NCI-H446 treated with DMSO at 0.1 percent for 48 hours (cell line): ENCODE data around the gene CUL4A.
"Not testable (repeated sequence)": the region's sequence is repeated elsewhere in the genome, so short reads cannot be mapped to it uniquely, and the experiment has no call there.

ENCODE experiments used
- DNase-seq: peaks from one replicate; lab custom pipeline; 2025; lab: John Stamatoyannopoulos, UW

CUL4A gene

DNA sequence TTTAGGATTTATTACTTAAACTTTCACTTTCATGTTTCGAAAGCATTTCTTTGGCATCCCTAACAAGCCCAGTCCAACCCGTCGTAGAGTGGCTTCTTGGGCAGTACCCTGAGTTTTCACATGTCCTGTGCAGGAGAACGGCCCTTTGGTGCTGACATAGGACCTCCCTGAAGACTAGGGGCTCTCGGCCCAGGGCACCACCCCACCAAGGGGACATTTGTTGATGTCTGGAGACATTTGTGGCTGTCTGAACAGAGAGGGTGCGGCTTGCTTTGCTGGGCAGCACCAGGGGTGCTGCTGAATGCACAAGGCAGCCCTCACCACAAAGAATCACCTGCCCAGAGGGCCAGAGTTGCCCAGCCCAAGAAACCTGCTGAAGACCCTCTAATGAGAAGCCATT lies 30.6 kb downstream of the CUL4A start:
- DNase-seq = no peak

- DNase-seq = not testable (repeated sequence)
These were observed 32.2 kb downstream of the CUL4A start for GRCh38 chr13:113241623-113242022.

DNA sequence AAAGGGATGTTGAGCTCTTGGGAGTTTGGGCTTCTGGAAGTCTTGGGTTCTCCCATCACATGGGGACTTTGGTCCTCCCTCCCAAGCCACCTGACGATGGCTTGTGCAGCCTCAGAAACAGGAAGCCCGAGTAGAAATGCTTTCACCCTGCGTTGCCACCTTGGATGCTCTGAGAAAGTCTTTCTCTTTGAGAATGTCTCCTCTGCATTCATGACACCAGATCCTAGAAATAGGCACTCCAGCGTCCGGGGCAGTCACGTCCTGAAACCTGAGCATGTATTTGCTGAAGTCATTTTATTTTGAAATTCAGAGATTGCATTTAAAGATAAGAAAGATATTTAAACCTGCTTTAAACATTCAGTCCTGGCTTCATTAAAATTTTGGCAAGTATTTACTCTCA lies 34.4 kb downstream of the CUL4A start:
- DNase-seq = no peak

DNA sequence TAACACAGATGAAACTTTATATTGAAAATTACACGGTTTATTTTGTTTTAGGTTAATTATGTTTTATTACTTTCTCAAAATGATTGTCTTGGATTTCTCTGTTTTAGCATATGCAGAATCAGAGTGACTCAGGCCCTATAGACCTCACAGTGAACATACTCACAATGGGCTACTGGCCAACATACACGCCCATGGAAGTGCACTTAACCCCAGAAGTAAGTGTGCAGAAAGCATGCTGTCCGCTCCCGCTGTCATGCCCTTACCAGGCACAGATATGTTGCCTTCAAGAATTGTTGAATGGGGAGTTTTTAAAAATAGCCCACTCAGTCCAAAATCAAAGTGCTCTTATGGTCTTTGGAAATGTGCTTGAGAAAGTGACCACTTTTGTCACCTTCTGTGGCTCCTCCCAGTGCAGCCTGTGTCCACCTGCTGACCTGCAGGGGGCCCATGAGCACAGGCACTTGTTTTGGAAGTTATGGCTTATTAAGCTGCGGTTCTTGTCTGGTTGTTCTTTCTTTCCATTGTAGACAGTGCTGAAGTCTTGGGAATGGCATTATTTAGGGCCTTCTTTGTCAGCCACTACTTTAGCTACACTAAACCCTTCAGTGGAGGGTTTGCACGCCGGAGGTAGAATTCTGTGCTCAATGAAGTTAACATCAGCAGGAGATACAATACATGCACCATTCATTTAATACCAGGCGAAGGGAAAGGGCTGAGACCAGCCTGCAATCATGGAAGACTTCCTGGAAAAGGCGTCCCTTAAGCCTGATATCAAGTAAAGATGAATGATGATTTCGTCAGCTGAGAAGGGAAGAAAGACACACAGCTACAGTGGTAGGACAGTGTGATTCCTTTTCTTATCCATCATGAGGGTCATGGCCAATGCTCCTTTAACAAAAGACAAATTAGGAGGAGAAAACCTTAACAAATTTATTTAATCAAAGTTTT lies 36.7 kb downstream of the CUL4A start:
- no peak for DNase-seq

DNA sequence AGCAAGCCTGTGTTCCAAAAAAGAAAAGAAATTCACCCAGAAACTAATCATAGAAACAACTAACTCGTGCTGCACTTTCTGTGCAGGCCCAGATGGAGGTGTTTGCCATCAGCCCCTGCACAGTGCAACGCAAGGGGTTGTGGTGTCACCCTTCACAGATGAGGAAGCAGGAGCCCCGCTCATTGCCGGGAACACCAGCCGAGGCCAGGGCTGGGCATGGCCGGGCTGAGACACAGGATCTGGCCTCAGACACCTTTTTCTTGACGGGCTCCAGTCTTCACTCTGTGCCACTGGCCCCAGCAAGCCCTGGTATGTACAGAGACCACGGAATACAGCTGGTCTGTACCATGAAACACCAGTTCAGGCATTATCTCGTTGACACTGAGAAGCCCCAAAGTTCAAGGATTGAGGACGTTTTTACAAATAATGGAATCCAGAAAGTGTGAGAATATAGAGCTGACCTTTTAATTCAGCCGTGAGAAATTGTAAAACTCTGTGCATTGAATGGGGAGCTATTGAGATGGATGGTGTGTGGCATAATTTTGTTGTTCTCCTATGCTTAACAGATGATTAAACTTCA lies 43.2 kb downstream of the CUL4A start:
- no peak for DNase-seq

DNA sequence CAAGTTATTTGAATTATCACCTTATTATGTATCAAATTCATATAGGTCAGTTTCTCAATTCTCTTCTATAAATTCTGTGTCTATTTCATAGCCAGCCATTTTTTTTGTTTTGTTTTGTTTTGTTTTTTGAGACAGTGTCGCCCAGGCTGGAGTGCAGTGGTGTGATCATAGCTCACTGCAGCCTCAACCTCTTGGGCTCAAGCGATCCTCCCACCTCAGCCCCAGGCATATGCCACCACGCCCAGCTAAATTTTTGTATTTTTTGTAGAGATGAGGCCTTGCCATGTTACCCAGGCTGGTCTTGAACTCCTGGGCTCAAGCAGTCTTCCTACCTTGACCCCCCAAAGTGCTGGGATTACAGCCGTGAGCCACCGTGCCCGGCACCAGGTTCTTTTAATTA lies 48.5 kb downstream of the CUL4A start:
- not testable (repeated sequence) for DNase-seq

GRCh38 chr13:113258321-113259054 lies 49.1 kb downstream of the CUL4A start:
- no peak for DNase-seq

DNA sequence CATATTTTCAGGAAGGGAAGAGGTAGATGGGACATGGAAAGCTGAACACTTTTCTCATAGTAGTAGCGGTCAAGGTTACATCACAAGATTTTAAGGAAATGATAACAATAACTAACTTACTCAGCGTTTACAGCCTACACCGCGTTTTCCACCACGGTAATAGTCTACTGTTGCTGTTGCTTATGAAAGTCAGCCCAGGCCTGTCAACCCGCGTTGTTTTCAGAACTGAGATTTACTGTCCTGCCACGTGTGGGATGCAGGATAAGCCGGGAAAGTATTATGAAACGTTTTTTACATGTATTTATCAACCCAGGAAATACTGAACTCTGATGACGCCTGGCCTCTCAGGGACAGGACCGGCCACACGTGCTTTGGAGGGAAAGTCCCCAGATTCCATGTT lies 51.6 kb downstream of the CUL4A start:
- no peak for DNase-seq

DNA sequence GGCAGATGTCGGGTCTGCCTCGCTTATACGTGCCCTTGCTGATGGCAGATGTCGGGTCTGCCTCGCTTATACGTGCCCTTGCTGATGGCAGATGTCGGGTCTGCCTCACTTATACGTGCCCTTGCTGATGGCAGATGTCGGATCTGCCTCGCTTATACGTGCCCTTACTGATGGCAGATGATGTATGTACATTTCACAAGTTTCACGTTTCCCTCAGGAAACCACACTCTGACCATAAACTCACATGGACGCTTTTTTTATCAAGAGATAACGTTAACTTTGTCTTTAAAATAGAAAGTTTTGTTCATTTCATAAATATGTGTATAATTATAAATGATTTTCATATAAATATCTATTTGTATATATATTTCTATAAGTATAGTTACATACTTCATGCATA lies 53.6 kb downstream of the CUL4A start:
- DNase-seq = not testable (repeated sequence)

DNA sequence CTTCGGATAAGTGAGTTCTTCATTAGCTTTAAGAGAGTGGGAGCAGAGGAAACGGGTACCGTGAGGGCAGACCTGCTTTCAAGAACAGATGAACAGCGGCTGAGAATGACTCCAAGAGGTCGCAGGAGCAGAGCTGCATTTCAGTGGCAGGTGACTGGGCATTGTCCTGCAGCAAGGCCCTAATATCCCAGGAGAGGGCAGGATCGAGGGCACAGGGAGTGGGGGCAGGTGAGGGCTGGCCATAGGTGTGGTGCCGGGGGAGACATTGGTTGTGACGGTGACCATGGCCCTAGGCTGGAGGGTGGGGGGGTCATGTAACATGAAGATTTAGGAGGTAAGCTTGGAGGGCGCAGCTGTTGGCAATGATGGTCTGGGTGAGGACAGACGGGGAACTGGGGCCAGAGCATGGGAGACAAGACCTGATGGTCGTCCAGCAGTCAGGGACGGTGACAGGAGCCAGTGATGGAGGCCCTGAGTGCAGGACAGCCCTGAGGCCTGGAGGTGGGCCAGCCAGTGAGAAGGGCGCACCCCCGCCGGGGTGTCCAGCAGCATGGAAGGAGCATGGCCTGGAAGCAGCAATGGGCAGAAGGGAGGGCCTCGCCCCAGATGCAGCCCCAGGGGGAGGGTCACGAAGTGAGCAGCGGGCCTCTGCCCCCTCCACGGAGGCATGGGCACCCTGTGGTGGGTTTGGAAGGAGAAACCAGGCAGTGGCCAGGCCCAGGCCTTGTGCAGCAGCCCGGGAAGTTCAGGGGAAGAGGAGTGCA lies 58.4 kb downstream of the CUL4A start:
- DNase-seq = no peak

- DNase-seq = no peak
These were observed 62.6 kb downstream of the CUL4A start for GRCh38 chr13:113272031-113272430.

GRCh38 chr13:113272701-113273181 lies 63.3 kb downstream of the CUL4A start:
- DNase-seq = no peak

- DNase-seq = no peak
These were observed 63.9 kb downstream of the CUL4A start for GRCh38 chr13:113273321-113273720.

GRCh38 chr13:113273851-113274590 lies 64.6 kb downstream of the CUL4A start:
- DNase-seq = no peak

DNA sequence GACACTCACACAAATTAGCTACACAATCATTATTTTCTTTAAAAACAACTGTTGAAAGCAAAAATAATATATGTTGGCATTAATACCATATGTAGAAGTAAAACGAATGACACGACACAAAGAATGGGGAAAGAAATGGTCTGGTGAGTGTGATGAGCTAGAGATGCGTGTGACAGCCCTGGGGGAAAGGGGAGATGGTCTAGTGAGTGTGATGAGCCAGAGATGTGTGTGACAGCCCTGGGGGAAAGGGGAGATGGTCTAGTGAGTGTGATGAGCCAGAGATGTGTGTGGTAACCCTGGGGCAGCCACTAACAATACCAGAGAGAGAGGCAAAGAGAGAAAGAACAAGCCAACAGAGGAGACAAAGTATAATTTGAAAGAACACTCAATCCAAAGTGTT lies 65.3 kb downstream of the CUL4A start:
- DNase-seq = no peak

- no peak for DNase-seq
These were observed 66.0 kb downstream of the CUL4A start for GRCh38 chr13:113275387-113275786.

- no peak for DNase-seq
These were observed 70.7 kb downstream of the CUL4A start for GRCh38 chr13:113280126-113280525.

DNA sequence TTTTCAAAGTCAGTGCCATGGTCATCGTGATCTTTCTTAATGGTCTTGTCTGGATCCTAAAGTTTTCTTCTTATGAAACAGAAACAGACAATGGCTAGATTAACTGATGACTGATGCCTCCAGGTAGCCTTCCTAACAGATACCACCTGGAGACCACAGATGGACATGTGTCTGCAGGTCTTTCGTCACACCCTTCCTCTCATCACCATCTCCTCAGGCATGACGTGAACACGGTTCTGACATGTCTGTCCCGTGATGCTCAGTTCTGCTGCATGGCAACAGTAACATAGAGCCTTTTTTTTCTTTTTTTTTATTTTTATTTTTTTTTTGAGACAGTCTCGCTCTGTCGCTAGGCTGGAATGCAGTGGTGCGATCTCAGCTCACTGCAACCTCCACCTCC lies 74.5 kb downstream of the CUL4A start:
- DNase-seq = no peak

DNA sequence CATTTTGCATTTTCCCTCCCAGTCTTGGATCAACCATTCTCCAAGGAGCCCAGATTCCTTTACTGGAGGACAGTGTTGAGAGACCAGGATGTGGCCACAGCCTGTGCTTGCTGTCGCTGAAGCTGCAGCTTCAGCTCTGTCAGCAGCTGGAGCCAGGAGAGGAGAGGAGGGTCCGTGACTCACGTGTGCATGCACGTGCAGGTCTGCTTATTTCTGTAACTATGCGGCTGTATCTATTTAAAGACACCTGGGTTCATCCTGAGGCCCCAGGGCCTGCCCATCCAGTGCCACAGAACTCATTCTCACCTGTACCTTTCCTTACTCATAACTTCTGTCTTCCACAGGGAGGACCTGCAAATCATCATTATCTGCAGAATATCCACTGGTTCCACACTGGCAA lies 79.5 kb downstream of the CUL4A start:
- no peak for DNase-seq

GRCh38 chr13:113291129-113291528 lies 81.7 kb downstream of the CUL4A start:
- DNase-seq = no peak
